Omental fat pad (tissue), 4 donors: ENCODE data around the gene SHC3. TPM values are rescaled to one million over a fixed set of nuclear protein-coding genes. Genes with fewer than 3 reads are reported as not detected.

Experiments
- ATAC-seq: fragments of 150-250 bp; one replicate; pipeline ENCODE4 v1.9.1; 2016; ENCODE audit warnings: mild to moderate bottlenecking, moderate library complexity; ENCODE audit not compliant: low FRiP score
- DNase-seq: peaks from one replicate; pipeline ENCODE4 v3.0.0-alpha.2; 2019; ENCODE audit warnings: low spot score
- total RNA-seq, 4 donors: library from RNA; depleted of rRNA; stranded (reverse); fragments of >200 nt; gene quantifications; one replicate each; pipeline ENCODE4 v1.1.0, GENCODE V29; 2016
- TF ChIP-seq, protein P1 (sequence below), 3 donors: fragments of 450-650 bp; IDR thresholded peaks; one replicate each; pipeline ENCODE4 v1.5.1; 2016 to 2017; ENCODE audit warnings: antibody characterized with exemption in 3 of 3, mild to moderate bottlenecking in 3 of 3, moderate library complexity in 2 of 3

The SHC3 gene
- total RNA-seq, 4 donors from 2014 or later, result 1.1 to 7.4 (median 3.1) TPM

DNA sequence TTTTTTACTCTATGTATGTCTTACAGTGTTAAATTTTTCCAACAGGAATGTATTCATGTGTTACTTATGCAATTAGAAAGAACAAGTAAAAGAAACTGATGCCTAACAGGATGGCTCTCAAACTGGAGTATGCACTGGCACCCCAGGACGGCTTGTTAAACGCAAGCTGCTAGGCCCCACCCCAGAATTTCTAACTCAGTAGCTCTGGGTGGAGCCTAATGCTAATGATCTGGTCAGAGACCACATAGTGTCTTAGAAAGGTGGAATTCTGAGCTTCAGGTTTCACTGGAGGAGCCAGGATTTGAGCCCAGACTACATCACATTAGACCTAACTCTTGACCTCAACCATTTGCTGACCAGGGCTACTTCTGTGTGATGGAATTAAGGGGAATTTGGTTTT is 34.4 kb downstream of the SHC3 start:
- TF ChIP-seq, protein P1, sequence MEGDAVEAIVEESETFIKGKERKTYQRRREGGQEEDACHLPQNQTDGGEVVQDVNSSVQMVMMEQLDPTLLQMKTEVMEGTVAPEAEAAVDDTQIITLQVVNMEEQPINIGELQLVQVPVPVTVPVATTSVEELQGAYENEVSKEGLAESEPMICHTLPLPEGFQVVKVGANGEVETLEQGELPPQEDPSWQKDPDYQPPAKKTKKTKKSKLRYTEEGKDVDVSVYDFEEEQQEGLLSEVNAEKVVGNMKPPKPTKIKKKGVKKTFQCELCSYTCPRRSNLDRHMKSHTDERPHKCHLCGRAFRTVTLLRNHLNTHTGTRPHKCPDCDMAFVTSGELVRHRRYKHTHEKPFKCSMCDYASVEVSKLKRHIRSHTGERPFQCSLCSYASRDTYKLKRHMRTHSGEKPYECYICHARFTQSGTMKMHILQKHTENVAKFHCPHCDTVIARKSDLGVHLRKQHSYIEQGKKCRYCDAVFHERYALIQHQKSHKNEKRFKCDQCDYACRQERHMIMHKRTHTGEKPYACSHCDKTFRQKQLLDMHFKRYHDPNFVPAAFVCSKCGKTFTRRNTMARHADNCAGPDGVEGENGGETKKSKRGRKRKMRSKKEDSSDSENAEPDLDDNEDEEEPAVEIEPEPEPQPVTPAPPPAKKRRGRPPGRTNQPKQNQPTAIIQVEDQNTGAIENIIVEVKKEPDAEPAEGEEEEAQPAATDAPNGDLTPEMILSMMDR (IDR thresholded peaks at IDR 0.05), result no peak

DNA sequence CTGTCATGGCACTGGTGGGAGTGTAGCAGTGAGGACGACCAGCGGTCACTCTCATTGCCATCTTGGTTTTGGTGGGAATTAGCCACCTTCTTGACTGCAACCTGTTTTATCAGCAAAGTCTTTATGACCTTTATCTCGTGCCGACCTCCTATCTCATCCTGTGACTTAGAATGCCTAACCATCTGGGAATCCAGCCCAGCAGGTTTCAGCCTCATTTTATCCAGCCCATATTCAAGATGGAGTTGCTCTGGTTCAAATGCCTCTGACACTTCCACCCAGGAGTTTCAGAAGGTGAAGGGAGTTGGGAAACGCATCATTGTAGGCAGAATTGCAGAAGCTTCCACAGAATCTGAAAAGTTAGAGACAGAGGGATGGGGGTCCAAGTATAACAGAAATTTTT is 35.4 kb downstream of the SHC3 start:
- ATAC-seq (no peak), DNase-seq (no peak)
- TF ChIP-seq, protein P1 (IDR thresholded peaks at IDR 0.05), result no peak

More for the DNA sequence above, 34.4 kb downstream of the SHC3 start:
- DNase-seq (no peak), ATAC-seq (no peak)

DNA sequence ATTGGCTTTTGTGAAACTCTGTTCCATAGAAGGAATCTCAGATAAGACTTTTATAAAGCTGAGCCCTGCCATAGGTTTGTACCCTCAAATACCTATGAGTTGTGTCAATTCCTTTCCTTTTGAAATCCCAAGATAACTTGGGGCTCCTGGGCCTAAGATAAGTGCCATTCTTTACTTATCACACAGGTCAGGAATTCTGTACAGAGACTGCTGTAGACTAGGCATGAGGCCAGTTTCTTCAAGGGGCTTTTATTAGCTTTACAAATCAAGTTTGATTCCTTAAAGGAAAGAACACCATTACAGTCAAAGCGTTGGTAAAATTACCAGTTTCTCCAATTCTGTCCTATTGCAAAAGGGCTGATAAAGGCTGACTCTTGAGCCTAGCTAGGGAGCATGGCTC is 39.2 kb downstream of the SHC3 start:
- TF ChIP-seq, protein P1 (IDR thresholded peaks at IDR 0.05), result no peak
- ATAC-seq (no peak), DNase-seq (no peak)

DNA sequence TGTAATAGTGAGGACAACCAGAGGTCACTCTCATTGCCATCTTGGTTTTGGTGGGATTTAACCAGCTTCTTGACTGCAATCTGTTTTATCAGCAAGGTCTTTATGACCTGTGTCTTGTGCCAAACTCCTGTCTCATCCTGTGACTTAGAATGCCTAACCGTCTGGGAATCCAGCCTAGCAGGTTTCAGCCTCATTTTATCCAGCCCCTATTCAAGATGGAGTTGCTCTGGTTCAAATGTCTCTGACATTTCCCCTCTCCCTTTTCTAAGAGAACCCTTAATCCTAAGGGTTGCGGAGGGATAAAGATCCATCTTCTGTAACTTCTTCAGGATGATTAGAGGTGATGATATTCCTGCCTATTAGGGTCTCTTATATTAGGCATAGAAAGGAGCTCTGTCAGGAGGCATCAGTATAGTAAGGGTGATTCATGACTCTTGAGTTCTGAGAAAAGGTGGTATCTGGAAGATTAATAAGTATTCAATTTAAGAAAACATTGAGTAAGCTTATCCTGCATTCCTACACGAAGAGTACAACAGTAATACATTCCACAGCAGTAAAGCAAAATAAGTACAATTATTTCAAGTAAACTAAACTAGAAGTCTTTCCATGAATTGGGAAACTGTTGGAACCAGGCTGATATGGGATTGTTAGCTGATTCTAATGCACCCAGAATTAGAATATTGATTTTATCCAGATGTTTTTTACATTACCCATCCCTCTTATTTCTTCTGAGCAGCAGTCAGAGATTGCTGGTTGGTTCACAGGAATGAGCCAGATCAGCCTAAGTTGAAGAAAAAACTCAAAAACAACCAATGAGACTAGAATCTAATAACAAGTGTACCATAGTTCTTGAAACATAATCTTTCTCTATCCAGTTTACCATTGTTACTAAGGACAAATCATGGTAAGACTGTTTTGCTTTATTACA is 39.9 kb downstream of the SHC3 start:
- DNase-seq (no peak), ATAC-seq (peak; percentile 85)
- TF ChIP-seq, protein P1 (IDR thresholded peaks at IDR 0.05), result no peak

DNA sequence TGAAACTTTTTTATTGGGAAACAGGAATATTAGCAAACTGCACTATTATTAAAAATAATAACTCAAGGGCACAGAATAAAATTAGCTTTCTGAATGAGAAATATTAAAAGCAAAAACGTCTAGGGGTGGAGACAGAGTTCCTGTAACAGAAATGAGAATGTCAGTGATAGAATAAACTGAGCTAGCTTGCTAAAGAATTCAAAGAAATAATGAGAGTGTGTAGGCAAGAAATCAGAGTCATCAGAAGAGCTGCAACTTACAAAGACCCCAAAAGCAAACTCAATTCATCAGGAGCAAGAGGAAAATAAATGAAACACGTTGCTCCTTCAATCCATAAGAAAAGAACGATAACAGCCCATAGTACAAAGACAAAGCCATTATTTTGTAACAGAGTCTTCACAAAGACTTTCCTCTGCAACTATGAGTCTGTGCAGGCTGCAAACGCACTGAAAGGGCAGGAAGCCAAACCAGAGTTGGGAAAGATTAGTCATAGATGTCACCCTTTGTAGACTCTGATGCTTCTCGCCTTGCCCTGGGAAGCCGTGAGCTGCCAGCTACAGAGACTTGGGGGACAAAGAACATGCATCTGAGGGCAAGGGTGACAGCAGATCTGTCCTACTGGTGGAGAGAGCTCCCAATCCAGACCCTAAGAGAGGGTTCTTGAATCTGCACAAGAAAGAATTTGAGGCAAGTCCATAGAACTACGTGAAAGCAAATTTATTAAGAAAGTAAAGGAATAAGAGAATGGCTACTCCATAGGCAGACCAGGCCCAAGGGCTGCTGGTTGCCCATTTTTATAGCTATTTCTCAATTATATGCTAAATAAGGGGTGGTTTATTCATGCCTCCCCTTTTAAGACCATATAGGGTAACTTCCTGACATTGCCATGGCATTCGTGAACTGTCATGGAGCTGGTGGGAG is 40.8 kb downstream of the SHC3 start:
- TF ChIP-seq, protein P1 (IDR thresholded peaks at IDR 0.05), result no peak
- peak; percentile 38 for DNase-seq
- peak; percentile 87 for ATAC-seq

DNA sequence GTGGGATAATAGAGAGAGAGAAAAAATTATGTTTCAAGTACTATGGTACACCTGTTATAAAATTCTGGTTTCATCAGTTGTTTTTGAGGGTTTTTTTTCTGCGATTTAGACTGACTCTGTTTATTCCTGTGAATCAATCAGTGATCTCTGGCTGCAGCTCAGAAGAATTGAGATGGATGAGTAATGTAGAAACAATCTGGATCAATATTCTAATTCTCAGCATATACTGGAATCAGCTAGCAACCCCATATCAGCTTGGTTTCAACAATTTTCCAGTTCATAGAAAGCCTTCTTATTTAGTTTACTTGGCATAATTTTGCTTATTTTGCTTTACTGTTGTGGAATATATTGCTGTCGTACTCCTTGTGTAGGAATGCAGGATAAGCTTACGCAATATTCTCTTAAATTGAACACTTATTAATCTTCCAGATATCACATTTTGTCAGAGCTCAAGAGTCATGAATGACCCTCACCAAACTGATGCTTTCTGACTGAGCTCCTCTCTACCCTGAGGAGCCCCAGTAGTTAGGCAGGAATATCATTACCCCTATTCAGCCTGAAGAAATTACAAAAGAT is 42.9 kb downstream of the SHC3 start:
- DNase-seq (no peak), ATAC-seq (no peak)
- TF ChIP-seq, protein P1 (IDR thresholded peaks at IDR 0.05), result no peak
